Measurements from ENCODE around the gene TPRA1. TPM values are rescaled to one million over a fixed set of nuclear protein-coding genes. Genes with fewer than 3 reads are reported as not detected.

Gene TPRA1
- 43.2 to 60.5 TPM (median 58.3 TPM) in 5 replicates for total RNA-seq (2022; extraction: Qiagen RNA extraction)

GRCh38 chr3:127590593-127591465 lies at the start of gene TPRA1:
TSS of gene TPRA1 (minus strand) at chr3:127590733. CDS start at chr3:127580146, 10,587 bp downstream.

GRCh38 chr3:127628788-127629466 lies 38.4 kb upstream of the TPRA1 start, which contains the start of gene PODXL2:
TSS of gene PODXL2 (plus strand) at chr3:127629185. CDS start at chr3:127629220, 35 bp downstream.

Other genes with a start within 250 kb of the TPRA1 start
- gene MCM2, start 7.7 kb upstream of the TPRA1 start, total RNA-seq (2022; extraction: Qiagen RNA extraction), result 51.9 to 58.4 TPM (median 55.3 TPM) in 5 replicates
- 9.2 to 11.6 TPM (median 10.0 TPM) in 5 replicates for gene PODXL2, start 38.5 kb upstream of the TPRA1 start, total RNA-seq (2022; extraction: Qiagen RNA extraction)
- gene ABTB1, start 82.2 kb upstream of the TPRA1 start, total RNA-seq (2022; extraction: Qiagen RNA extraction), result 13.0 to 19.6 TPM (median 17.1 TPM) in 5 replicates
- 64.4 to 75.1 TPM (median 70.0 TPM) in 5 replicates for gene MGLL, start 231.8 kb upstream of the TPRA1 start, total RNA-seq (2022; extraction: Qiagen RNA extraction)